Spleen (tissue), 11 donors: Measurements from ENCODE around the gene ETFB. TPM values are rescaled to one million over a fixed set of nuclear protein-coding genes. Genes with fewer than 3 reads are reported as not detected.

Source experiments
- DNase-seq: peaks from one replicate; pipeline ENCODE4 v3.0.0-alpha.2; 2020
- H3K27ac ChIP-seq, 8 donors: fragments of 200-600 bp; sonication (generic) in 7 of 8; 1 replicate in 4 of 8; 2 replicates in 4 of 8; pipeline versions ENCODE4 v1.5.0 to v1.8.0; 2016 to 2021; ENCODE audit warnings: inconsistent platforms in 4 of 8, mild to moderate bottlenecking in 4 of 8, moderate library complexity in 1 of 8
- H3K27me3 ChIP-seq, 7 donors: fragments of 200-600 bp; sonication (generic) in 6 of 7; replicated peaks in 1 of 7; 1 replicate in 4 of 7; 2 replicates in 3 of 7; pipeline versions ENCODE4 v1.5.0 to v1.8.0; 2016 to 2021; ENCODE audit warnings: inconsistent platforms in 3 of 7, mild to moderate bottlenecking in 1 of 7
- H3K36me3 ChIP-seq, 6 donors: fragments of 200-600 bp; sonication (generic) in 5 of 6; 1 replicate in 4 of 6; 2 replicates in 2 of 6; pipeline versions ENCODE4 v1.5.0 to v1.8.0; 2016 to 2021; ENCODE audit warnings: inconsistent platforms in 2 of 6
- H3K4me1 ChIP-seq, 6 donors: fragments of 200-600 bp; sonication (generic) in 5 of 6; 1 replicate in 3 of 6; 2 replicates in 3 of 6; pipeline versions ENCODE4 v1.5.0 to v1.8.0; 2016 to 2021; ENCODE audit warnings: inconsistent platforms in 3 of 6
- H3K4me3 ChIP-seq, 8 donors: fragments of 200-600 bp; sonication (generic) in 7 of 8; 1 replicate in 4 of 8; 2 replicates in 4 of 8; pipeline versions ENCODE4 v1.5.0 to v1.8.0; 2016 to 2021; ENCODE audit warnings: inconsistent platforms in 4 of 8, mild to moderate bottlenecking in 4 of 8, moderate library complexity in 2 of 8
- H3K9me3 ChIP-seq, 8 donors: fragments of 200-600 bp; sonication (generic) in 7 of 8; 1 replicate in 4 of 8; 2 replicates in 4 of 8; pipeline versions ENCODE4 v1.5.0 to v1.8.0; 2016 to 2021; ENCODE audit warnings: inconsistent platforms in 4 of 8
- CTCF ChIP-seq, 11 experiments: fragments of 200-600 bp in 7 of 11; fragments of 450-650 bp in 4 of 11; sonication (generic) in 4 of 11; IDR thresholded peaks in 8 of 11; conservative IDR thresholded peaks in 3 of 11; 1 replicate in 7 of 11; 2 replicates in 4 of 11; pipeline versions ENCODE4 v1.4.0 to v1.8.0; 2016 to 2021; ENCODE audit warnings: antibody characterized with exemption in 11 of 11, inconsistent platforms in 4 of 11, mild to moderate bottlenecking in 1 of 11
- POLR2A ChIP-seq, 3 donors: fragments of 450-650 bp; IDR thresholded peaks; one replicate each; pipeline ENCODE4 v1.5.1; 2017; ENCODE audit warnings: antibody characterized with exemption in 3 of 3, mild to moderate bottlenecking in 1 of 3
- POLR2AphosphoS5 ChIP-seq, 3 donors: sonication (generic); formaldehyde crosslinking; IDR thresholded peaks; one replicate each; pipeline ENCODE4 v1.5.1; 2017; ENCODE audit warnings: antibody characterized with exemption in 3 of 3
- WGBS, 5 donors: extraction: QIAGEN DNeasy Blood & Tissue Kit in 3 of 5; methylation state at CpG; one replicate each; pipeline versions ENCODE4 v1.1.5 to v1.1.7; 2013 to 2018; 5-methylcytosine and 5-hydroxymethylcytosine counted together
- intact Hi-C: fragments of 100-400 bp; cut with DNase I; formaldehyde crosslinking; loops from one replicate; pipeline ENCODE4 v1.15.0; 2023; ENCODE audit warnings: low total_unique reads
- polyA plus RNA-seq, 3 donors: library from polyadenylated mRNA; stranded (reverse); fragments of 200-250 nt; gene quantifications; one replicate each; pipeline ENCODE4 v1.2.1, GENCODE V29; 2013
- total RNA-seq, 7 donors: library from RNA; depleted of rRNA in 3 of 7; stranded (reverse); fragments of >200 nt in 3 of 7; fragmentation: NEBNext Ultra II Directional in 4 of 7; extraction: Animal tissue kit (Norgen Biotek cat#: 25700) in 4 of 7; gene quantifications; one replicate each; pipeline versions ENCODE4 v1.1.0 to v1.2.1, GENCODE V29; 2016 to 2021
- donor health status: healthy with polysubstance abuse.
- donor health status: DM: no; HTN: no; CAD: no; lungs with moderate emphysema.
- donor health status: DM: no; HTN: no; CAD: no.
- donor health status: Bipolar disorder and iron deficiency.
- donor health status: healthy.
- donor health status: DM: no; HTN: no; CAD: no.
- donor health status: DM: yes; HTN: yes; CAD: no.

Gene ETFB
- total and polyA plus RNA-seq, 10 donors: 41.4 to 133 (median 71.0) TPM

- Histone ChIP-seq H3K36me3 (no peaks in the 10 kb centered on the region), H3K4me3 (no peak overlapping the region), H3K27ac (peak overlapping the region in 3 of 8 donors; percentile 37 to 55 (median 40)), H3K27me3 (no peaks in the 10 kb centered on the region), H3K9me3 (peaks cover 0 to 4% (median 0%) of the 10 kb centered on the region in 8 donors), H3K4me1 (peaks cover 0 to 60% (median 19%) of the 10 kb centered on the region in 6 donors)
- intact Hi-C loops: no loop called here
- DNase-seq: peak; percentile 47
- TF ChIP-seq POLR2AphosphoS5 (IDR thresholded peaks at IDR 0.05) (no peak), CTCF (IDR thresholded peaks at IDR 0.05 in 8 of 11, conservative IDR thresholded peaks at IDR 0.05 in 3 of 11) (no peak), POLR2A (IDR thresholded peaks at IDR 0.05) (no peak)
- 33 to 41% (median 40%) methylated on average over 10 to 11 of the region's 11 CpGs for WGBS, 5 donors
These were observed 9.5 kb upstream of the ETFB start for GRCh38 chr19:51375504-51376221.

GRCh38 chr19:51372649-51373504 is 6.7 kb upstream of the ETFB start, which contains the start of gene NKG7:
Gene NKG7, minus strand, starts transcription at chr19:51372654. Its CDS starts 119 bp downstream, at chr19:51372535.
- intact Hi-C loops: no loop called here
- DNase-seq: peak; percentile 80
- Histone ChIP-seq H3K4me3 (peak within 1 kb of the TSS; percentile 16 to 95 (median 32)), H3K27me3 (no peaks in the 10 kb centered on the region), H3K4me1 (peaks cover 4 to 88% (median 29%) of the 10 kb centered on the region in 6 donors), H3K9me3 (no peaks in the 10 kb centered on the region), H3K27ac (peak within 1 kb of the TSS; percentile 27 to 97 (median 76)), H3K36me3 (no peaks in the 10 kb centered on the region)
- 17 to 28% (median 27%) methylated on average over 8 to 9 of the region's 9 CpGs for WGBS, 5 donors
- TF ChIP-seq POLR2AphosphoS5 (IDR thresholded peaks at IDR 0.05): peak in 2 of 3 donors; percentile 53 to 73
- TF ChIP-seq POLR2A (IDR thresholded peaks at IDR 0.05): no peak

GRCh38 chr19:51372021-51372648 is 5.9 kb upstream of the ETFB start:
- peak; percentile 81 for DNase-seq
- no peak for TF ChIP-seq CTCF (IDR thresholded peaks at IDR 0.05 in 8 of 11, conservative IDR thresholded peaks at IDR 0.05 in 3 of 11)
- TF ChIP-seq POLR2AphosphoS5 (IDR thresholded peaks at IDR 0.05): no peak
- TF ChIP-seq POLR2A (IDR thresholded peaks at IDR 0.05): no peak
- H3K4me1 ChIP-seq: peaks cover 4 to 93% (median 29%) of the 10 kb centered on the region in 6 donors
- WGBS, 5 donors: 54 to 80% (median 65%) methylated on average over 17 to 18 of the region's 18 CpGs
- H3K9me3 ChIP-seq: no peaks in the 10 kb centered on the region
- no peaks in the 10 kb centered on the region for H3K36me3 ChIP-seq
- no peaks in the 10 kb centered on the region for H3K27me3 ChIP-seq
- H3K4me3 ChIP-seq: peak overlapping the region; percentile 16 to 95 (median 32)
- H3K27ac ChIP-seq: peak overlapping the region; percentile 27 to 97 (median 76)
- intact Hi-C loops: no loop called here

- 69 to 84% (median 72%) methylated on average over 8 of the region's 8 CpGs for WGBS, 5 donors
- Histone ChIP-seq H3K4me3 (peak overlapping the region in 7 of 8 donors; percentile 18 to 95 (median 35)), H3K36me3 (no peaks in the 10 kb centered on the region), H3K4me1 (peaks cover 4 to 94% (median 31%) of the 10 kb centered on the region in 6 donors), H3K9me3 (no peaks in the 10 kb centered on the region), H3K27ac (peak overlapping the region in 7 of 8 donors; percentile 34 to 97 (median 77)), H3K27me3 (no peaks in the 10 kb centered on the region)
- no peak for DNase-seq
- intact Hi-C loops: no loop called here
- TF ChIP-seq POLR2AphosphoS5 (IDR thresholded peaks at IDR 0.05) (no peak), CTCF (IDR thresholded peaks at IDR 0.05 in 8 of 11, conservative IDR thresholded peaks at IDR 0.05 in 3 of 11) (no peak), POLR2A (IDR thresholded peaks at IDR 0.05) (no peak)
These were observed 5.0 kb upstream of the ETFB start for GRCh38 chr19:51371186-51371690.
